DOHH2 (cell line): ENCODE results near the gene HNRNPK.

Experiments
- H3F3A ChIP-seq: fragments of 200-600 bp; sonication (generic), shearing (Covaris generic); 2 replicates; pipeline ENCODE4 v1.6.0; 2016; ENCODE audit warnings: antibody characterized with exemption, mild to moderate bottlenecking; ENCODE audit not compliant: control insufficient read depth, insufficient read depth
- H3K27ac ChIP-seq: fragments of 200-600 bp; sonication (generic); 2 replicates; pipeline ENCODE4 v1.5.1; 2014; ENCODE audit warnings: low read depth, mild to moderate bottlenecking, low read length, moderate library complexity
- H3K27me3 ChIP-seq: fragments of 200-600 bp; sonication (generic); 2 replicates; pipeline ENCODE4 v1.6.1; 2014; ENCODE audit warnings: mild to moderate bottlenecking, low read length, mixed read lengths; ENCODE audit not compliant: control insufficient read depth
- H3K36me3 ChIP-seq: fragments of 200-600 bp; sonication (generic); 2 replicates; pipeline ENCODE4 v1.6.1; 2014; ENCODE audit warnings: mild to moderate bottlenecking, low read length, moderate library complexity, mixed read lengths; ENCODE audit not compliant: control insufficient read depth
- H3K4me1 ChIP-seq: fragments of 200-600 bp; sonication (generic); 2 replicates; pipeline ENCODE4 v1.6.1; 2014; ENCODE audit warnings: mild to moderate bottlenecking, low read length, mixed read lengths; ENCODE audit not compliant: control insufficient read depth
- H3K4me2 ChIP-seq: fragments of 200-600 bp; sonication (generic); 2 replicates; pipeline ENCODE4 v1.6.0; 2014; ENCODE audit warnings: mild to moderate bottlenecking, low read length, moderate library complexity
- H3K4me3 ChIP-seq: fragments of 200-600 bp; sonication (generic); 2 replicates; pipeline ENCODE4 v1.5.1; 2014; ENCODE audit warnings: mild to moderate bottlenecking, low read length, mixed read lengths
- H3K79me2 ChIP-seq: fragments of 200-600 bp; sonication (generic); 2 replicates; pipeline ENCODE4 v1.6.1; 2014; ENCODE audit warnings: mild to moderate bottlenecking, low read length, mixed read lengths; ENCODE audit not compliant: control insufficient read depth
- H3K9me2 ChIP-seq: fragments of 200-600 bp; sonication (generic); replicated peaks from 2 replicates; pipeline ENCODE4 v1.6.1; 2014; ENCODE audit warnings: mild to moderate bottlenecking, low read length, mixed read lengths; ENCODE audit not compliant: control insufficient read depth
- H3K9me3 ChIP-seq: fragments of 200-600 bp; sonication (generic); 2 replicates; pipeline ENCODE4 v1.6.1; 2014; ENCODE audit warnings: antibody characterized with exemption, low read length, mixed read lengths; ENCODE audit not compliant: control insufficient read depth, insufficient read depth
- H4K20me1 ChIP-seq: fragments of 200-600 bp; sonication (generic); 2 replicates; pipeline ENCODE4 v1.6.0; 2014; ENCODE audit warnings: low read depth, mild to moderate bottlenecking, antibody characterized with exemption, low read length, moderate library complexity; ENCODE audit not compliant: control insufficient read depth, insufficient read depth
- CTCF ChIP-seq: fragments of 200-600 bp; sonication (generic); IDR thresholded peaks from one replicate; pipeline ENCODE4 v1.5.1; 2014; ENCODE audit warnings: antibody characterized with exemption, mild to moderate bottlenecking, low read depth, low read length; ENCODE audit not compliant: poor library complexity, severe bottlenecking
- EZH2phosphoT487 ChIP-seq: fragments of 200-600 bp; sonication (generic); IDR thresholded peaks from 2 replicates; pipeline ENCODE4 v1.6.1; 2017; ENCODE audit warnings: borderline replicate concordance, mild to moderate bottlenecking, antibody characterized with exemption, low read length, moderate library complexity, mixed read lengths

HNRNPK gene

DNA sequence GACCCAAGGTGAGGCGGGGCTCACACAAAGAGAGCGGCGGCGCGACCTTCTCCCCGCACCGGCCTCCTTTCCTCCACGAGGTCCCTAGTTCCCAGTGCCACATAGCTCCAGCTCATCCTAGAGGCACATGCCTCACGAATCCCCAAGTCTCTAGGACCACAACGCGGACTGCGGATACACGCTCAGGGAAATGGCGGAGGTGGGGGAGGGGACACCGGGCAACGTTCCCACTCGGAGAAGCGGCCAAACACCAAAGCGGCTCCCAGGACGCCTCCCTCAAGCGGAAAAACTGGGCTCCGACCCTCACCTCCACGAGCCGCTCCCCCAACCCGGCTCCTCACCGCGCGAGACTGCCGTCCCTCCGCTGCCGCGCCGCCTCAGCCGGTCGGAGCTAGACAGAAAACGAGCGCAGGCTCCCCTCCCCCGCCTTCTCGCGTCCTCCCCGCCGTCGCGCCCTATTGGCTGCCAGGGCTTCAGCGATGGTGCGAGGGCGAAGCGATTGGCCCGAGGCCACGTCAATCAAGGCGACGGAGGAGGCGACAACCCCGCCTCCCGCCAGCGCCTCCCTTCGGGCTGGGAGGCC is at the start of gene HNRNPK:
HNRNPK (minus strand) TSS at position 404 of the 583 bp plus-strand sequence. CDS start 1,963 bp downstream, outside the sequence.
- Histone ChIP-seq H3K36me3 (peaks cover 79% of the 10 kb centered on the region), H3F3A (peaks cover 40% of the 10 kb centered on the region), H3K79me2 (peaks cover 98% of the 10 kb centered on the region), H3K27ac (peak within 1 kb of the TSS; percentile 92), H3K4me2 (peak within 1 kb of the TSS; percentile 67), H3K9me2 (no peaks in the 10 kb centered on the region), H4K20me1 (peaks cover 44% of the 10 kb centered on the region), H3K4me1 (peaks cover 54% of the 10 kb centered on the region), H3K9me3 (no peaks in the 10 kb centered on the region), H3K4me3 (peak within 1 kb of the TSS; percentile 98), H3K27me3 (no peaks in the 10 kb centered on the region)
- TF ChIP-seq EZH2phosphoT487 (no peak), CTCF (no peak)

GRCh38 chr9:84027201-84027600 is 47.2 kb upstream of the HNRNPK start:
- H3F3A ChIP-seq, result no peaks in the 10 kb centered on the region
- no peaks in the 10 kb centered on the region for H4K20me1 ChIP-seq
- H3K9me2 ChIP-seq, result no peaks in the 10 kb centered on the region
- peaks cover 5% of the 10 kb centered on the region; the same call in 1 of the 2 replicates for H3K27me3 ChIP-seq
- H3K27ac ChIP-seq, result no peak overlapping the region
- H3K9me3 ChIP-seq, result no peaks in the 10 kb centered on the region
- no peaks in the 10 kb centered on the region for H3K36me3 ChIP-seq
- H3K4me2 ChIP-seq, result no peak overlapping the region
- no peaks in the 10 kb centered on the region for H3K79me2 ChIP-seq
- no peaks in the 10 kb centered on the region for H3K4me1 ChIP-seq
- no peak overlapping the region for H3K4me3 ChIP-seq
- no peak for TF ChIP-seq CTCF
- no peak for TF ChIP-seq EZH2phosphoT487

DNA sequence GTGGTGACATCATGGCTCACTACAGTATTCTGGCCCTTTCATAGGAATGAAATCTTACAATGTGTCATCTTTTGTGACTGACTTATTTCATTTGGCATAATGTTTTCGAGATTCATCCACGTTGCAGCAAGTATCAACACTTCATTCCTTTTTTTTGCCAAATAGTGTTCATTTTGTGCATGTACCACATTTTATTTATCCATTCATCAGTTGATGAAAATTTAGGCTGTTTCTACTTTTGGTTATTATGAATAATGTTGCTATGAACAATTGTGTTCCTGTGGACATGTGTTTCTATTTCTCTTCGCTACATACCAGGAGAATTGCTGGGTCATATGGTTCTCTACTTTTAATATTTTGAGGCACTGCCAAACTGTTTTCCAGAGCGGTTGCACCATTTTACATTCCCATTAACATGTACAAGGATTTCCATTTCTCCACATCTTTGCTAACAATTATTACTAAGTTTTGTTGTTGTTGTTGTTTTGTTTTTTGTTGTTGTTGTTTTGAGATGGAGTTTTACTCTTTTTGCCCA is 44.1 kb upstream of the HNRNPK start:
- TF ChIP-seq CTCF (no peak), EZH2phosphoT487 (no peak)
- no peak overlapping the region for H3K4me2 ChIP-seq

More for the DNA sequence above, 44.1 kb upstream of the HNRNPK start:
- Histone ChIP-seq H4K20me1 (no peaks in the 10 kb centered on the region), H3K79me2 (no peaks in the 10 kb centered on the region), H3K4me1 (no peaks in the 10 kb centered on the region), H3K9me2 (no peaks in the 10 kb centered on the region), H3K27ac (no peak overlapping the region), H3F3A (no peaks in the 10 kb centered on the region), H3K27me3 (peaks cover 5% of the 10 kb centered on the region; the same call in 1 of the 2 replicates), H3K9me3 (no peaks in the 10 kb centered on the region), H3K4me3 (no peak overlapping the region), H3K36me3 (no peaks in the 10 kb centered on the region)
